GM12865 (cell line): Measurements from ENCODE around the gene ZP1.
A peak's percentile ranks its signal among the peaks of the same experiment; 100 is the strongest.
"Not testable (repeated sequence)": the region's sequence is repeated elsewhere in the genome, so short reads cannot be mapped to it uniquely, and the experiment has no call there.

Source experiments
- DNase-seq: peaks from one replicate; pipeline ENCODE4 v3.0.0; 2010; ENCODE audit warnings: low read depth
- H3K4me3 ChIP-seq: 2 replicates; pipeline ENCODE4 v1.5.1; 2011; ENCODE audit warnings: mild to moderate bottlenecking, low read depth, low read length, control low read depth
- TF ChIP-seq, protein P1 (sequence below): IDR thresholded peaks from 2 replicates; pipeline ENCODE4 v1.5.1; 2011; ENCODE audit warnings: low read length, control low read depth, low read depth, inconsistent platforms; ENCODE audit not compliant: insufficient read depth; ENCODE audit errors: missing control alignments

The ZP1 gene

GRCh38 chr11:60866911-60867870 is at the start of gene ZP1:
Gene ZP1, plus strand, starts transcription at chr11:60867542. Its CDS starts 20 bp downstream, at chr11:60867562.
- DNase-seq: no peak
- TF ChIP-seq, protein P1, sequence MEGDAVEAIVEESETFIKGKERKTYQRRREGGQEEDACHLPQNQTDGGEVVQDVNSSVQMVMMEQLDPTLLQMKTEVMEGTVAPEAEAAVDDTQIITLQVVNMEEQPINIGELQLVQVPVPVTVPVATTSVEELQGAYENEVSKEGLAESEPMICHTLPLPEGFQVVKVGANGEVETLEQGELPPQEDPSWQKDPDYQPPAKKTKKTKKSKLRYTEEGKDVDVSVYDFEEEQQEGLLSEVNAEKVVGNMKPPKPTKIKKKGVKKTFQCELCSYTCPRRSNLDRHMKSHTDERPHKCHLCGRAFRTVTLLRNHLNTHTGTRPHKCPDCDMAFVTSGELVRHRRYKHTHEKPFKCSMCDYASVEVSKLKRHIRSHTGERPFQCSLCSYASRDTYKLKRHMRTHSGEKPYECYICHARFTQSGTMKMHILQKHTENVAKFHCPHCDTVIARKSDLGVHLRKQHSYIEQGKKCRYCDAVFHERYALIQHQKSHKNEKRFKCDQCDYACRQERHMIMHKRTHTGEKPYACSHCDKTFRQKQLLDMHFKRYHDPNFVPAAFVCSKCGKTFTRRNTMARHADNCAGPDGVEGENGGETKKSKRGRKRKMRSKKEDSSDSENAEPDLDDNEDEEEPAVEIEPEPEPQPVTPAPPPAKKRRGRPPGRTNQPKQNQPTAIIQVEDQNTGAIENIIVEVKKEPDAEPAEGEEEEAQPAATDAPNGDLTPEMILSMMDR: no peak
- no peak within 1 kb of the TSS for H3K4me3 ChIP-seq

DNA sequence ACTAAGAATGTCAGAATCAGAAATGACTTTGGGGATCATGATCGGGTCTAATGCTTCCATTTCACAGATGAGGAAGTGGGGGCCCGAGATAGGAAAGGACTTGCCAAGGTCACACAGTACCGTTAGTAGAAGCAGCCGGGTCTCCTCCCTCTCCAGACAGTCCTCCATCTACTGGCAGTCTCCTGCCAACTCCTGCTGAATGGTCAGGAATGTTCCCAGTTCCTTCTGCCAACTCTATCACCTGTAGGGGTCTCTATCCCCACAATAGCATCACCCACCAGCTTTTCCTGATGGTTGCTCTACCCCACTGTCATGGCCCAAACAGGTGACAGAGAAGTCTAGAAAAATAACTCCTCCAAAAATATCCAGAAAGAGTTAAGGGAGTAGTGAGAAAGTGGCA is 49.3 kb upstream of the ZP1 start:
- H3K4me3 ChIP-seq: no peak overlapping the region
- no peak for DNase-seq
- TF ChIP-seq, protein P1: no peak

DNA sequence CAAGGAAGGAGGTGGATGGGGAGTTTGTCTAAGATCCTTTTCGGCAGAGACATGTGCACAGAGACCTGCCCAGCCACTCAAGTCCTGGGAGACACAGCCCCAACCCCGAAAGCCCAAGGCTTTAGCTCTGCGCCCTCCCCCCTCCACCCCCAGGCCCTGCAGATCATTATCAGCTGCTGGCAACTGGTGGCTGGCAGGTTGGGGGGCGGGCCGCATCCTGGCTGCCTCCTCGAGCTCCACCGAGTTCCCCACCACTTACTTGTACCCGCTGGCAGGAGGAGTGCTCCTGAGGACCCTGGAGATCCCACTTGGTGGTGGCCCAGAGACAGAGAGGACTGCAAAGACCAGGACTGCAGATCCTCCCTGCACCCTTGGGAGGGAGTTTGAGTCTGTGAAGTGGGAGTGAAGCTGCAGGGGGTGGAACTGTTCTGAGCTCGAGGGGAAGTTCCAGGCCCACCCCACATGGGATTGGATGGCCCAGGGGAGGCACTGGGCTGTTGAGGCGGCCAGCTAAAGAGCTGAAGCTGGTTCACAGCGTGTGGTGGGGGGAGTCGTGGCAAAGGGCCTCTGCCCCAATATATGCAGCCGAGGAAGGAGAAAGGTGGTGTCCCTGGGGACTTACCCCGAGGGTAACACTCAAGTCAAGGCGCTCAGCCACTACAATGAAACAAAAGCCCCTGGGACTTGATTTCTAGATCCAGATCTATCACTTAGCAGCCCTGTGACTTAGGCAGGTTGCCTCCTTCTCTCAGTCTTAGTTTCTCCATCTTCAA is 45.3 kb upstream of the ZP1 start:
- TF ChIP-seq, protein P1: no peak
- H3K4me3 ChIP-seq: no peak overlapping the region
- peak; percentile 45 for DNase-seq

DNA sequence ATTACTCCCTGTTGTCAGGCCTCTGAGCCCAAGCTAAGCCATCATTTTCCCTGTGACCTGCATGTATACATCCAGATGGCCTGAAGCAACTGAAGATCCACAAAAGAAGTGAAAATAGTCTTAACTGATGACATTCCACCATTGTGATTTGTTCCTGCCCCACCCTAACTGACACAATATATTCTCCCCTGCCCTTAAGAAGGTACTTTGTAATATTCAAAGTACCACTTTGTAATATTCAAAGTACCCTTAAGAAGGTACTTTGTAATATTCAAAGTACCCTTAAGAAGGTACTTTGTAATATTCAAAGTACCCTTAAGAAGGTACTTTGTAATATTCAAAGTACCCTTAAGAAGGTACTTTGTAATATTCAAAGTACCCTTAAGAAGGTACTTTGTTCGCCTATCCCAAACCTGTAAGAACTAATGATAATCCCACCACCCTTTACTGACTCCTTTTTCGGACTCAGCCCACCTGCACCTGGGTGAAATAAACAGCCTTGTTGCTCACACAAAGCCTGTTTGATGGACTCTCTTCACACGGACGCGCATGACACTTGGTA is 43.5 kb upstream of the ZP1 start:
- not testable (repeated sequence) for H3K4me3 ChIP-seq, DNase-seq

DNA sequence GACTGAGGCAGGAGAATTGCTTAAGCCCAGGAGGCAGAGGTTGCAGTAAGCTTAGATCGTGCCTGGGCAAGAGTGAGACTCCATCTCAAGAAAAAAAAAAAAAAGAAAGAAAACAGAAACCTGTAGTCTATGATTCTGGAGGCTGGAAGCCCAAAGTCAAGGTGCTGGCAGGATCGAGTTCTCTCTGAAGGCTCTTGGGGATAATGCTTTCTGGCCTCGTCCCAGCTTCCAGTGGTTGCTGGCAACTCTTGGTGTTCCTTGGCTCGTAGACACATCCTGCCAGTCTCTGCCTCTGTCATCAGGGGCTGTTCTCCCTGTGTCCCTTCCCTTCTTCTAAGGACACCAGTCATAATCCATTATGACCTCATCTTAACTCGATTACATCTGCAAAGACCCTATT is 42.2 kb upstream of the ZP1 start:
- DNase-seq: no peak
- H3K4me3 ChIP-seq: no peak overlapping the region
- TF ChIP-seq, protein P1: no peak

GRCh38 chr11:60825790-60826189 is 41.6 kb upstream of the ZP1 start:
- no peak overlapping the region for H3K4me3 ChIP-seq
- TF ChIP-seq, protein P1: no peak
- DNase-seq: no peak
